H1 (cell line): ENCODE results near the gene TCF7L1. TPM values are rescaled to one million over a fixed set of nuclear protein-coding genes. Genes with fewer than 3 reads are reported as not detected.

Experiments used
- CTCF ChIA-PET: fragments of 300-600 bp; sonication (Branson Sonifier 250); formaldehyde crosslinking; loops from one replicate; lab custom pipeline; 2021; ENCODE audit not compliant: partially characterized antibody; lab: Charles Lee
- POLR2A ChIA-PET: fragments of 300-600 bp; sonication (Branson Sonifier 250); formaldehyde crosslinking; loops from one replicate; lab custom pipeline; 2021; ENCODE audit warnings: inconsistent platforms; ENCODE audit not compliant: partially characterized antibody; lab: Charles Lee
- DNase-seq, 2 experiments: peaks; one replicate each; pipeline versions ENCODE4 v3.0.0 to v3.0.0-alpha.2; 2010 to 2022; ENCODE audit warnings: low spot score in 2 of 2, low read depth in 1 of 2, mixed read lengths in 1 of 2
- FAIRE-seq: peaks from 2 replicates; lab custom pipeline; 2011; peaks lifted over from hg19 to GRCh38; lab: Jason Lieb, UNC
- H2AFZ ChIP-seq: 2 replicates; pipeline ENCODE4 v1.8.1; 2012; ENCODE audit warnings: low read length, inconsistent platforms
- H2AK5ac ChIP-seq: 2 replicates; pipeline ENCODE4 v1.6.1; 2013; ENCODE audit warnings: low read depth, low read length
- H2BK120ac ChIP-seq: replicated peaks from 2 replicates; pipeline ENCODE3; 2013; ENCODE audit warnings: low read depth, low read length, inconsistent platforms
- H2BK12ac ChIP-seq: 2 replicates; pipeline ENCODE4 v1.6.1; 2013; ENCODE audit warnings: low read depth, low read length
- H2BK15ac ChIP-seq: 2 replicates; pipeline ENCODE4 v1.6.1; 2013; ENCODE audit warnings: low read length
- H2BK20ac ChIP-seq: 2 replicates; pipeline ENCODE4 v1.6.1; 2013; ENCODE audit warnings: low read length
- H2BK5ac ChIP-seq: 2 replicates; pipeline ENCODE4 v1.6.1; 2013; ENCODE audit warnings: low read depth, low read length
- H3K14ac ChIP-seq: 2 replicates; pipeline ENCODE4 v1.6.1; 2013; ENCODE audit warnings: inconsistent platforms; ENCODE audit not compliant: insufficient read length
- H3K18ac ChIP-seq: 2 replicates; pipeline ENCODE4 v1.6.1; 2013; ENCODE audit warnings: low read length; ENCODE audit errors: extremely low read depth
- H3K23ac ChIP-seq: 2 replicates; pipeline ENCODE4 v1.6.1; 2013; ENCODE audit warnings: inconsistent platforms; ENCODE audit not compliant: insufficient read length
- H3K23me2 ChIP-seq: 2 replicates; pipeline ENCODE4 v1.6.1; 2013; ENCODE audit warnings: low read depth, low read length
- H3K27ac ChIP-seq: 2 replicates; pipeline ENCODE4 v1.6.1; 2011; ENCODE audit warnings: low read depth, low read length, inconsistent platforms
- H3K27me3 ChIP-seq, 4 experiments: replicated peaks in 1 of 4; 1 replicate in 1 of 4; 2 replicates in 3 of 4; pipeline versions ENCODE4 v1.6.1 to v1.8.1; 2011 to 2013; ENCODE audit warnings: low read length in 3 of 4, mild to moderate bottlenecking in 3 of 4, inconsistent platforms in 2 of 4, mixed read lengths in 2 of 4, moderate library complexity in 1 of 4; ENCODE audit not compliant: control insufficient read depth in 3 of 4, insufficient read depth in 3 of 4; ENCODE audit errors: extremely low read depth in 1 of 4
- H3K36me3 ChIP-seq, 4 experiments: 2 replicates each; pipeline versions ENCODE4 v1.6.1 to v1.8.1; 2011 to 2013; ENCODE audit warnings: mild to moderate bottlenecking in 4 of 4, low read length in 3 of 4, moderate library complexity in 2 of 4, control low read depth in 1 of 4, inconsistent platforms in 1 of 4; ENCODE audit not compliant: insufficient read depth in 4 of 4, control insufficient read depth in 2 of 4
- H3K4ac ChIP-seq: replicated peaks from 2 replicates; pipeline ENCODE3; 2013; ENCODE audit warnings: low read length, low read depth, mixed read lengths, inconsistent platforms; ENCODE audit not compliant: insufficient read length
- H3K4me1 ChIP-seq, 4 experiments: replicated peaks in 1 of 4; 1 replicate in 1 of 4; 2 replicates in 3 of 4; pipeline versions ENCODE4 v1.6.1 to v1.8.1; 2011 to 2013; ENCODE audit warnings: low read length in 3 of 4, inconsistent platforms in 2 of 4, mixed read lengths in 1 of 4; ENCODE audit not compliant: insufficient read depth in 4 of 4, control insufficient read depth in 3 of 4
- H3K4me2 ChIP-seq, 2 experiments: 2 replicates each; pipeline versions ENCODE4 v1.6.1 to v1.8.1; 2011 to 2013; ENCODE audit warnings: low read depth in 2 of 2, low read length in 2 of 2, control low read depth in 1 of 2, inconsistent platforms in 1 of 2, mild to moderate bottlenecking in 1 of 2; ENCODE audit not compliant: insufficient read depth in 1 of 2
- H3K4me3 ChIP-seq, 4 experiments: fragments of 200-600, 300-600 bp in 1 of 4; sonication (generic), shearing (Covaris generic), sonication (Bioruptor Twin) in 1 of 4; 2 replicates each; pipeline versions ENCODE4 v1.5.1 to v1.8.1; 2011 to 2016; ENCODE audit warnings: low read length in 4 of 4, low read depth in 3 of 4, control low read depth in 2 of 4, inconsistent platforms in 2 of 4, mild to moderate bottlenecking in 2 of 4, mixed read lengths in 1 of 4, moderate library complexity in 1 of 4; ENCODE audit not compliant: insufficient read depth in 2 of 4; ENCODE audit errors: extremely low read depth in 1 of 4
- H3K56ac ChIP-seq: replicated peaks from 2 replicates; pipeline ENCODE3; 2013; ENCODE audit warnings: low read depth, mild to moderate bottlenecking, mixed read lengths, low read length, inconsistent platforms; ENCODE audit not compliant: insufficient read length
- H3K79me1 ChIP-seq: 2 replicates; pipeline ENCODE4 v1.6.1; 2013; ENCODE audit warnings: low read depth, low read length, control low read depth
- H3K79me2 ChIP-seq, 2 experiments: 2 replicates each; pipeline versions ENCODE4 v1.6.1 to v1.8.1; 2012 to 2013; ENCODE audit warnings: low read length in 2 of 2, mild to moderate bottlenecking in 2 of 2, inconsistent platforms in 1 of 2; ENCODE audit not compliant: insufficient read depth in 2 of 2, control insufficient read depth in 1 of 2
- H3K9ac ChIP-seq, 4 experiments: replicated peaks in 1 of 4; 1 replicate in 1 of 4; 2 replicates in 3 of 4; pipeline versions ENCODE4 v1.6.1 to v1.8.1; 2011 to 2013; ENCODE audit warnings: low read depth in 3 of 4, low read length in 3 of 4, control low read depth in 2 of 4, mild to moderate bottlenecking in 2 of 4, moderate library complexity in 2 of 4, inconsistent platforms in 1 of 4; ENCODE audit errors: extremely low read depth in 1 of 4
- H3K9me3 ChIP-seq, 2 experiments: 2 replicates each; pipeline versions ENCODE4 v1.6.1 to v1.8.1; 2012 to 2013; ENCODE audit warnings: mild to moderate bottlenecking in 2 of 2, moderate library complexity in 2 of 2, control low read depth in 1 of 2, inconsistent platforms in 1 of 2, low read depth in 1 of 2, low read length in 1 of 2, mixed read lengths in 1 of 2; ENCODE audit not compliant: insufficient read depth in 2 of 2
- H4K20me1 ChIP-seq, 2 experiments: replicated peaks in 1 of 2; 2 replicates each; pipeline versions ENCODE3 to v1.8.1; 2011 to 2013; ENCODE audit warnings: inconsistent platforms in 2 of 2, low read length in 2 of 2, mild to moderate bottlenecking in 1 of 2; ENCODE audit not compliant: insufficient read depth in 2 of 2, control insufficient read depth in 1 of 2
- H4K5ac ChIP-seq: 2 replicates; pipeline ENCODE4 v1.6.1; 2013; ENCODE audit warnings: low read length, low read depth, mixed read lengths, inconsistent platforms; ENCODE audit not compliant: insufficient read length
- H4K8ac ChIP-seq: 2 replicates; pipeline ENCODE4 v1.8.0; 2013; ENCODE audit warnings: mild to moderate bottlenecking, moderate library complexity, low read length, inconsistent platforms; ENCODE audit not compliant: insufficient read depth; ENCODE audit errors: extremely low read depth
- H4K91ac ChIP-seq: replicated peaks from 2 replicates; pipeline ENCODE3; 2013; ENCODE audit warnings: low read length, mixed read lengths, inconsistent platforms; ENCODE audit not compliant: insufficient read length
- ASH2L ChIP-seq: fragments of 200-600, 300-600 bp; sonication (generic); IDR thresholded peaks from one replicate; pipeline ENCODE4 v1.7.1; 2017; ENCODE audit warnings: low read length
- BRCA1 ChIP-seq: IDR thresholded peaks from 2 replicates; pipeline ENCODE4 v1.6.1; 2012; ENCODE audit warnings: low read depth, low read length, improper control_type of control experiment
- CEBPB ChIP-seq: IDR thresholded peaks from 2 replicates; pipeline ENCODE4 v1.6.1; 2012; ENCODE audit warnings: low read depth, low read length
- CTCF ChIP-seq, 3 experiments: IDR thresholded peaks; 1 replicate in 2 of 3; 2 replicates in 1 of 3; pipeline versions ENCODE4 v1.5.1 to v1.6.1; 2011; ENCODE audit warnings: low read length in 3 of 3, mild to moderate bottlenecking in 3 of 3, inconsistent platforms in 2 of 3, low read depth in 1 of 3, moderate library complexity in 1 of 3; ENCODE audit not compliant: insufficient read depth in 1 of 3; ENCODE audit errors: control extremely low read depth in 1 of 3
- EGR1 ChIP-seq: IDR thresholded peaks from 2 replicates; pipeline ENCODE4 v1.6.1; 2011; ENCODE audit warnings: low read depth, low read length, borderline replicate concordance
- EP300 ChIP-seq, 2 experiments: IDR thresholded peaks; 1 replicate in 1 of 2; 2 replicates in 1 of 2; pipeline ENCODE4 v1.6.1; 2011 to 2012; ENCODE audit warnings: low read depth in 2 of 2, low read length in 2 of 2, mild to moderate bottlenecking in 2 of 2, borderline replicate concordance in 1 of 2, inconsistent platforms in 1 of 2, moderate library complexity in 1 of 2
- JUND ChIP-seq: IDR thresholded peaks from 2 replicates; pipeline ENCODE4 v1.6.1; 2011; ENCODE audit warnings: mild to moderate bottlenecking, improper control_type of control experiment, low read length
- NRF1 ChIP-seq: IDR thresholded peaks from 2 replicates; pipeline ENCODE4 v1.6.1; 2011; ENCODE audit warnings: mild to moderate bottlenecking, low read depth, low read length, improper control_type of control experiment
- POLR2AphosphoS5 ChIP-seq: IDR thresholded peaks from 2 replicates; pipeline ENCODE4 v1.6.1; 2011; ENCODE audit warnings: low read depth, low read length
- SIRT6 ChIP-seq: IDR thresholded peaks from one replicate; pipeline ENCODE4 v1.7.1; 2012; ENCODE audit warnings: low read length, inconsistent platforms
- SIX5 ChIP-seq: IDR thresholded peaks from 2 replicates; pipeline ENCODE4 v1.6.1; 2011; ENCODE audit warnings: mild to moderate bottlenecking, low read depth, low read length
- SP2 ChIP-seq: IDR thresholded peaks from 2 replicates; pipeline ENCODE4 v1.6.1; 2012; ENCODE audit warnings: mild to moderate bottlenecking, low read length, inconsistent platforms
- TEAD4 ChIP-seq: IDR thresholded peaks from 2 replicates; pipeline ENCODE4 v1.6.1; 2012; ENCODE audit warnings: low read depth, low read length, inconsistent platforms, mixed read lengths
- WGBS, 2 experiments: shearing (Covaris generic) in 1 of 2; methylation state at CpG; one replicate each; pipeline versions ENCODE4 v1.1.6 to v1.1.7; 2013 to 2015; ENCODE audit warnings: low lambda C conversion rate in 2 of 2, mixed read lengths in 2 of 2, inconsistent platforms in 1 of 2, low coverage in 1 of 2, missing lambda C conversion rate in 1 of 2; ENCODE audit not compliant: insufficient replicate concordance in 2 of 2, insufficient coverage in 1 of 2, insufficient read length in 1 of 2; ENCODE audit errors: extremely low coverage in 1 of 2, missing lambda C conversion rate in 1 of 2; 5-methylcytosine and 5-hydroxymethylcytosine counted together
- polyA plus RNA-seq, 7 experiments: library from polyadenylated mRNA; depleted of rRNA in 3 of 7; stranded (reverse) in 5 of 7; unstranded in 2 of 7; fragments of >200 nt in 5 of 7; fragments of 200-250 nt in 2 of 7; gene quantifications; 1 replicate in 5 of 7; 2 replicates in 1 of 7; 4 replicates in 1 of 7; pipeline versions ENCODE4 v1.2.1 to v1.2.3, GENCODE V29; 2011 to 2013; ENCODE audit warnings: missing spikeins in 2 of 7, mixed read lengths in 2 of 7
- total RNA-seq: library from RNA; stranded (reverse); fragmentation: NEBNext Ultra II Directional; extraction: Animal tissue kit (Norgen Biotek cat#: 25700); gene quantifications from 2 replicates; pipeline ENCODE4 v1.2.1, GENCODE V29; 2021

The TCF7L1 gene
- total and polyA plus RNA-seq, 2 of the 8 experiments (the other 6 are each of a cell fraction or from before 2014, with no cell fraction given) = 27.5 to 108 TPM

- WGBS, 2 experiments = 91% methylated on average over 3 of the region's 3 CpGs; no CpG with 5 or more reads in 1 of the 2 experiments
- H3K4ac ChIP-seq = no peak overlapping the region
- H3K23ac ChIP-seq = no peak overlapping the region
- no peaks in the 10 kb centered on the region for H3K79me1 ChIP-seq
- no peak overlapping the region for H2AFZ ChIP-seq
- H2BK20ac ChIP-seq = no peak overlapping the region
- H3K27ac ChIP-seq = no peak overlapping the region
- no peak overlapping the region for H2AK5ac ChIP-seq
- H2BK12ac ChIP-seq = no peak overlapping the region
- H4K8ac ChIP-seq = no peak overlapping the region
- no peak overlapping the region for H3K18ac ChIP-seq
- no peak overlapping the region for H3K14ac ChIP-seq
- H3K4me2 ChIP-seq = no peak overlapping the region
- DNase-seq (no peak), FAIRE-seq (no peak)
- no peak overlapping the region for H2BK15ac ChIP-seq
- no peak overlapping the region for H2BK5ac ChIP-seq
- no peaks in the 10 kb centered on the region for H4K20me1 ChIP-seq
- no peaks in the 10 kb centered on the region for H3K9me3 ChIP-seq
- H3K79me2 ChIP-seq = no peaks in the 10 kb centered on the region
- H3K4me3 ChIP-seq = no peak overlapping the region
- H3K36me3 ChIP-seq = no peaks in the 10 kb centered on the region
- H3K4me1 ChIP-seq = no peaks in the 10 kb centered on the region
- H2BK120ac ChIP-seq = no peak overlapping the region
- H3K23me2 ChIP-seq = no peaks in the 10 kb centered on the region
- ChIA-PET CTCF (interaction anchor here (0.8 to 1.4 kb wide), 2 partner anchors 10 to 13 kb away, joined by 3 read pairs; no protein-coding TSS in a partner anchor), POLR2A (no interaction called here)
- H4K5ac ChIP-seq = no peak overlapping the region
- H3K56ac ChIP-seq = no peak overlapping the region
- H3K27me3 ChIP-seq = peaks cover 0 to 6% (median 0%) of the 10 kb centered on the region in 4 experiments; a peak in 4 of 7 replicates
- no peak overlapping the region for H4K91ac ChIP-seq
- H3K9ac ChIP-seq = no peak overlapping the region
- TF ChIP-seq EGR1 (no peak), EP300 (IDR thresholded peaks at IDR 0.05; ENCODE audit: borderline replicate concordance in 1 of 2, low read depth in 2 of 2, low read length in 2 of 2) (no peak), POLR2AphosphoS5 (no peak), CEBPB (no peak), TEAD4 (no peak), CTCF (IDR thresholded peaks at IDR 0.05; ENCODE audit: control extremely low read depth in 1 of 3, insufficient read depth in 1 of 3, low read depth in 1 of 3, low read length in 3 of 3) (no peak), BRCA1 (no peak), SP2 (no peak), NRF1 (no peak), SIX5 (no peak), JUND (no peak), ASH2L (no peak), SIRT6 (no peak)
Measured at GRCh38 chr2:85111819-85112281, 21.3 kb upstream of the TCF7L1 start.
